Mesothelial cell of epicardium (in vitro differentiated cells): ENCODE measurements around the gene KANK3. TPM values are rescaled to one million over a fixed set of nuclear protein-coding genes. Genes with fewer than 3 reads are reported as not detected.
"Not testable (repeated sequence)": the region's sequence is repeated elsewhere in the genome, so short reads cannot be mapped to it uniquely, and the experiment has no call there.

Experiments
- DNase-seq, 2 experiments: peaks; one replicate each; pipeline ENCODE4 v3.0.0; 2021; ENCODE audit warnings: low spot score in 2 of 2; ENCODE audit not compliant: unreplicated experiment in 2 of 2
- H3K27ac Mint-ChIP-seq: 2 replicates; pipeline ENCODE4 v1.8.0; 2021; ENCODE audit warnings: mixed read lengths
- H3K27me3 Mint-ChIP-seq: 2 replicates; pipeline ENCODE4 v1.8.0; 2021; ENCODE audit warnings: low read depth, mixed read lengths
- H3K36me3 Mint-ChIP-seq: 2 replicates; pipeline ENCODE4 v1.8.0; 2021; ENCODE audit warnings: mixed read lengths
- H3K4me1 Mint-ChIP-seq: 2 replicates; pipeline ENCODE4 v1.8.0; 2021; ENCODE audit warnings: mixed read lengths
- H3K4me3 Mint-ChIP-seq: 2 replicates; pipeline ENCODE4 v1.8.0; 2021; ENCODE audit warnings: mild to moderate bottlenecking, moderate library complexity, mixed read lengths
- H3K9me3 Mint-ChIP-seq: 2 replicates; pipeline ENCODE4 v1.8.0; 2021; ENCODE audit warnings: mixed read lengths
- total RNA-seq: library from RNA; stranded (reverse); gene quantifications from 3 replicates; pipeline ENCODE4 v1.2.1, GENCODE V29; 2021
- TF ChIP-seq, protein P1 (sequence below): fragments of 200-600 bp; sonication (generic); IDR thresholded peaks from one replicate; pipeline ENCODE4 v1.5.0; 2021; ENCODE audit warnings: antibody characterized with exemption; ENCODE audit not compliant: unreplicated experiment

KANK3 gene
- total RNA-seq, 1 donor from 2014 or later = 2.3 TPM

GRCh38 chr19:8388612-8388958 lies 45.5 kb upstream of the KANK3 start:
- H3K4me3 Mint-ChIP-seq = no peak overlapping the region
- H3K4me1 Mint-ChIP-seq = peaks cover 32% of the 10 kb centered on the region

DNA sequence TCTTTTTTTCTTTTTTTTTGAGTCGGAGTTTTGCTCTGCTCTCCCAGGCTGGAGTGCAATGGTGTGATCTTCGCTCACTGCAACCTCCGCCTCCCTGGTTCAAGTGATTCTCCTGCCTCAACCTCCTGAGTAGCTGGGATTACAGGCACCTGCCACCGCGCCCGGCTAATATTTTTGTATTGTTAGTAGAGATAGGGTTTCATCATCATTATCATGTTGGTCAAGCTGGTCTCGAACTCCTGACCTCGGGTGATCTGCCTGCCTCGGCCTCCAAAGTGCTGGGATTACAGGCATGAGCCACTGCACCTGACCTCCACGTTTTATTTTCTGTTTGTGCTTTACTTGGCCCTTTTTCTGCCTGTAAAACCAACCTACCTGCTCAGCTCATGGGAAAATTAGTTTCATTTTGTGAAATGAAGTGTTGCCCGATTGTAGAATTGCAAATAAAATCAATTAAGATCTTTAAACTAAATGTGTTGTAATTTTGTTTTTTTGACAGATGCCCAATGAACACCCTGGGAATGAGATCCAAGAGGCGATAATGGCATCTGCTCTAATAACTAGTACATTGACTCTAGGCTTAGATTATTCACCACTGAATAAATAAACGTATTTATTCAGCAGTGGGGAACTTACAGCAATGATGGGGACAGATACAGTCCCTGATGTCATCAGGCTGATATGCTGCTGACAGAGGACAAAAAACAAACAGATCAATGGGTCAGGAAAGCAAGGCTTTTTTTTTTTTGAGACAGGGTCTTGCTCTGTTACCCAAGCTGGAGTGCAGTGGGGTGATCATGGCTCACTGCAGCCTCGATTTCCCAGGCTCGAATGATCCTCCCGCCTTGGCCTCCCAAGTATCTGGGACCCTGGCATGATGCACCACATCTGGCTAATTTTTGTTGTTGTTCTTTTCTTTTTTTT lies 44.9 kb upstream of the KANK3 start:
- Mint-ChIP-seq H3K27me3 (no peaks in the 10 kb centered on the region), H3K9me3 (no peaks in the 10 kb centered on the region), H3K36me3 (peaks cover 8% of the 10 kb centered on the region), H3K4me3 (no peak overlapping the region), H3K27ac (peak overlapping the region; percentile 74), H3K4me1 (peaks cover 31% of the 10 kb centered on the region)
- no peak for DNase-seq
- TF ChIP-seq, protein P1, sequence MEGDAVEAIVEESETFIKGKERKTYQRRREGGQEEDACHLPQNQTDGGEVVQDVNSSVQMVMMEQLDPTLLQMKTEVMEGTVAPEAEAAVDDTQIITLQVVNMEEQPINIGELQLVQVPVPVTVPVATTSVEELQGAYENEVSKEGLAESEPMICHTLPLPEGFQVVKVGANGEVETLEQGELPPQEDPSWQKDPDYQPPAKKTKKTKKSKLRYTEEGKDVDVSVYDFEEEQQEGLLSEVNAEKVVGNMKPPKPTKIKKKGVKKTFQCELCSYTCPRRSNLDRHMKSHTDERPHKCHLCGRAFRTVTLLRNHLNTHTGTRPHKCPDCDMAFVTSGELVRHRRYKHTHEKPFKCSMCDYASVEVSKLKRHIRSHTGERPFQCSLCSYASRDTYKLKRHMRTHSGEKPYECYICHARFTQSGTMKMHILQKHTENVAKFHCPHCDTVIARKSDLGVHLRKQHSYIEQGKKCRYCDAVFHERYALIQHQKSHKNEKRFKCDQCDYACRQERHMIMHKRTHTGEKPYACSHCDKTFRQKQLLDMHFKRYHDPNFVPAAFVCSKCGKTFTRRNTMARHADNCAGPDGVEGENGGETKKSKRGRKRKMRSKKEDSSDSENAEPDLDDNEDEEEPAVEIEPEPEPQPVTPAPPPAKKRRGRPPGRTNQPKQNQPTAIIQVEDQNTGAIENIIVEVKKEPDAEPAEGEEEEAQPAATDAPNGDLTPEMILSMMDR = no peak

More at GRCh38 chr19:8388612-8388958, 45.5 kb upstream of the KANK3 start:
- H3K36me3 Mint-ChIP-seq = peaks cover 8% of the 10 kb centered on the region
- H3K27ac Mint-ChIP-seq = peak overlapping the region; percentile 16
- no peaks in the 10 kb centered on the region for H3K9me3 Mint-ChIP-seq
- no peak for DNase-seq
- no peaks in the 10 kb centered on the region for H3K27me3 Mint-ChIP-seq
- TF ChIP-seq, protein P1 = no peak

- DNase-seq = no peak
- Mint-ChIP-seq H3K36me3 (peaks cover 8% of the 10 kb centered on the region), H3K9me3 (no peaks in the 10 kb centered on the region), H3K4me1 (peaks cover 26% of the 10 kb centered on the region), H3K4me3 (no peak overlapping the region), H3K27ac (peak overlapping the region; percentile 64), H3K27me3 (no peaks in the 10 kb centered on the region)
- TF ChIP-seq, protein P1 = no peak
Measured at GRCh38 chr19:8386990-8387389, 43.9 kb upstream of the KANK3 start.

DNA sequence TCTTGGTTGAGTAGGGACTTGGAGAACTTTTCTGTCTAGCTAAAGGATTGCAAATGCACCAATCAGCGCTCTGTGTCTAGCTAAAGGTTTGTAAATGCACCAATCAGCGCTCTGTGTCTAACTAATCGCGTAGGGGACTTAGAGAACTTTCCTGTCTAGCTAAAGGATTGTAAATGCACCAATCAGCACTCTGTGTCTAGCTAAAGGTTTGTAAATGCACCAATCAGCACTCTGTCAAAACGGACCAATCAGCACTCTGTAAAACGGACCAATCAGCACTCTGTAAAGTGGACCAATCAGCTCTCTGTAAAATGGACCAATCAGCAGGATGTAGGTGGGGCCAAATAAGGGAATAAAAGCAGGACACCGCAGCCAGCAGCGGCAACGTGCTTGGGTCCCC lies 43.4 kb upstream of the KANK3 start:
- DNase-seq, H3K4me3 Mint-ChIP-seq, H3K9me3 Mint-ChIP-seq, H3K27me3 Mint-ChIP-seq, H3K36me3 Mint-ChIP-seq: not testable (repeated sequence)
- Mint-ChIP-seq H3K4me1 (peaks cover 23% of the 10 kb centered on the region), H3K27ac (peak overlapping the region; percentile 64)

DNA sequence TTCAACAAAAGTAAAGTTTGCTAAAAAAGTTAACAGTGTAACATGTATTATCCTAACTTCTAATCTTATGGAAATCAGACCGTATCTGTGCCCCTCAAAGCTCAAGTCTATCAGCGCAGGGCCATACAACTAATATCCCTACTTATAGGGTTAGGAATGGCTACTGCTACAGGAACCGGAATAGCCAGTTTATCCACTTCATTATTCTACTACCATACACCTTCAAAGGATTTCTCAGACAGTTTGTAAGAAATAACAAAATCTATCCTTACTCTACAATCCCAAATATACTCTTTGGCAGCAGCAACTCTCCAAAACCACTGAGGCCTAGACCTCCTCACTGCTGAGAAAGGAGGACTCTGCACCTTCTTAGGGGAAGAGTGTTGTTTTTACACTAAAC lies 42.5 kb upstream of the KANK3 start:
- DNase-seq, H3K4me3 Mint-ChIP-seq, H3K9me3 Mint-ChIP-seq, H3K36me3 Mint-ChIP-seq, H3K27me3 Mint-ChIP-seq: not testable (repeated sequence)
- Mint-ChIP-seq H3K27ac (peak overlapping the region; percentile 54), H3K4me1 (peaks cover 20% of the 10 kb centered on the region)

DNA sequence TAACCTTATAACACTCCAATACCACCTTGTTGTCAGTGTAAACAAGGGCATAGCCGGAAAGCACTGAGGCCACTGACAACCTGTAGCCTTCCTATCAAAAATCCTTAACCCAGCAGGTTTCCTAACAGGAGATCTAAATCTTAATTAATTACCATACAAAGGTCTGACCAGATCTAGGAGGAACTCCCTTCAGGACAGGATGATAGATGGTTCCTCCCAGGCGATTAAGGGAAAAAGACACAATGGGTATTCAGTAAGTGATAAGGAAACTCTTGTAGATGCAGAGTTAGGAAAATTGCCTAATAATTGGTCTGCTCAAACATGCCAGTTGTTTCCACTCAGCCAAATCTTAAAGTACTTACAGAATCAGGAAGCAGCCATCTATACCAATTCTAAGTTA lies 42.0 kb upstream of the KANK3 start:
- H3K4me1 Mint-ChIP-seq = peaks cover 20% of the 10 kb centered on the region
- H3K27ac Mint-ChIP-seq = peak overlapping the region; percentile 54
- H3K27me3 Mint-ChIP-seq, H3K4me3 Mint-ChIP-seq, DNase-seq, H3K9me3 Mint-ChIP-seq: not testable (repeated sequence)
- H3K36me3 Mint-ChIP-seq = peaks cover 11% of the 10 kb centered on the region

- H3K4me3 Mint-ChIP-seq = not testable (repeated sequence)
Measured at GRCh38 chr19:8384569-8384968, 41.5 kb upstream of the KANK3 start.

GRCh38 chr19:8379156-8379891 lies 36.3 kb upstream of the KANK3 start:
- not testable (repeated sequence) for H3K4me1 Mint-ChIP-seq, H3K27ac Mint-ChIP-seq, H3K4me3 Mint-ChIP-seq

More at GRCh38 chr19:8384569-8384968, 41.5 kb upstream of the KANK3 start:
- Mint-ChIP-seq H3K4me1 (peaks cover 19% of the 10 kb centered on the region), H3K27ac (peak overlapping the region; percentile 54), H3K36me3 (peaks cover 13% of the 10 kb centered on the region)
- DNase-seq, H3K9me3 Mint-ChIP-seq, H3K27me3 Mint-ChIP-seq: not testable (repeated sequence)

More at GRCh38 chr19:8379156-8379891, 36.3 kb upstream of the KANK3 start:
- not testable (repeated sequence) for DNase-seq, H3K9me3 Mint-ChIP-seq, H3K27me3 Mint-ChIP-seq
- H3K36me3 Mint-ChIP-seq = peaks cover 22% of the 10 kb centered on the region
